H1 (cell line): ENCODE measurements around the gene SF3B3.

Experiments
- CBX8 ChIP-seq: fragments of 300-800, 300-1000 bp; sonication (generic); IDR thresholded peaks from 2 replicates; pipeline ENCODE4 v1.7.1; 2016; ENCODE audit warnings: low read depth, low read length, borderline replicate concordance
- CTCF ChIP-seq, 3 experiments: IDR thresholded peaks; 1 replicate in 2 of 3; 2 replicates in 1 of 3; pipeline versions ENCODE4 v1.5.1 to v1.6.1; 2011; ENCODE audit warnings: low read length in 3 of 3, mild to moderate bottlenecking in 3 of 3, inconsistent platforms in 2 of 3, low read depth in 1 of 3, moderate library complexity in 1 of 3; ENCODE audit not compliant: insufficient read depth in 1 of 3; ENCODE audit errors: control extremely low read depth in 1 of 3
- JUN ChIP-seq: IDR thresholded peaks from 2 replicates; pipeline ENCODE4 v1.6.1; 2011; ENCODE audit warnings: low read depth, mild to moderate bottlenecking, improper control_type of control experiment, low read length
- POLR2A ChIP-seq, 2 experiments: IDR thresholded peaks; 1 replicate in 1 of 2; 2 replicates in 1 of 2; pipeline ENCODE4 v1.6.1; 2011; ENCODE audit warnings: low read depth in 2 of 2, low read length in 2 of 2, mild to moderate bottlenecking in 2 of 2; ENCODE audit errors: control extremely low read depth in 1 of 2
- RAD21 ChIP-seq, 2 experiments: IDR thresholded peaks in 1 of 2; conservative IDR thresholded peaks in 1 of 2; 2 replicates each; pipeline ENCODE4 v1.6.1; 2011; ENCODE audit warnings: low read depth in 2 of 2, low read length in 2 of 2, improper control_type of control experiment in 1 of 2, inconsistent platforms in 1 of 2, mild to moderate bottlenecking in 1 of 2, moderate library complexity in 1 of 2

DNA sequence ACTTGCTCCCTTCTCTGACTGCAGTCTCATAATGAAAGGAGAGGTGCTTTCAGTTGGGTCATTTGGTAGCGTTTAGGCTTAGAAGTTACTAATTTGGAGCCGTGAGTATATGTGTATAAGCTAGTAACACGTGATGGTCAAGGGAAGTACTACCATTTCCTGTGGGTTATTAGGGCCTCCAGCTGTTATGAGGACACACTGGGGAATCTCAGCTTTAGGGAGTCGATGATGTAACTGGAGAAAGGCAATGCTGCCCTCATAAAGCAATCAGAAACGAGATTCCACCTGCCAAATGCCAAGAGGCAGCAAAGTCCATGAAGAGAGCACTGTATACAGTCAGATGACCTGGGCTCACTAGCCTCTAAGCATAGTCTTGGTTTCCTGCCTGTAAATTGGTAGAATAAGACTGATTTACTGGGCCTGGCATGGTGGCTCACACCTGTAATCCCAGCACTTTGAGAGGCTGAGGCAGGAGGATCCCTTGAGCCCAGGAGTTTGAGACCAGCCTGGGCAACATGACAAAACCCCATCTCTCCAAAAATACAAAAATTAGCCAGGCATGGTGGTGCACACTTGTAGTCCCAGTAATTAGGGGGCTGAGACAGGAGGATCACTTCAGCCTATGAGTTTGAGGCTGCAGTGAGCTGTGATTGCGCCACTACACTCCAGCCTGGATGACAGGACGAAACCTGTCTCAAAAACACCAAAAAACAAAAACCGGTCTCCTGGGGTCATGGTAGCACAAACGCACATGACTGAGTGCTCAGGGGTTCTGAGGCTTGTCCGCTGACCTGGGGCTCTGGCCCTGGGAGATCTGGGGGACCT is 53.0 kb downstream of the SF3B3 start:
- TF ChIP-seq JUN = no peak
- no peak for TF ChIP-seq CBX8
- TF ChIP-seq POLR2A (IDR thresholded peaks at IDR 0.05; ENCODE audit: control extremely low read depth in 1 of 2, low read depth in 2 of 2, low read length in 2 of 2) = peak; percentile 38 to 53; a peak in 1 of 3 replicates
- no peak for TF ChIP-seq CTCF (IDR thresholded peaks at IDR 0.05; ENCODE audit: control extremely low read depth in 1 of 3, insufficient read depth in 1 of 3, low read depth in 1 of 3, low read length in 3 of 3)
- no peak for TF ChIP-seq RAD21 (IDR thresholded peaks at IDR 0.05 in 1 of 2, conservative IDR thresholded peaks at IDR 0.05 in 1 of 2; ENCODE audit: low read depth in 2 of 2, low read length in 2 of 2)
